Naive thymus-derived CD8-positive, alpha-beta T cell (primary cell): ENCODE data around the gene LPA. TPM values are rescaled to one million over a fixed set of nuclear protein-coding genes. Genes with fewer than 3 reads are reported as not detected.
"Not testable (repeated sequence)": the region's sequence is repeated elsewhere in the genome, so short reads cannot be mapped to it uniquely, and the experiment has no call there.

Source experiments
- ATAC-seq, 2 donors: fragments of 150-1000 bp; cut with Tn5 transposase in 1 of 2; sonication (Bioruptor Pico), chemical (Tn5 transposase) in 1 of 2; 1 replicate in 1 of 2; 2 replicates in 1 of 2; pipeline ENCODE4 v1.10.0; 2021; ENCODE audit warnings: mild to moderate bottlenecking in 2 of 2, moderate library complexity in 2 of 2
- POLR2A ChIA-PET: fragments of 350-600 bp; sonication (Branson Sonifier 250); formaldehyde crosslinking; loops from one replicate; lab custom pipeline; 2021; ENCODE audit warnings: antibody characterized with exemption; lab: Charles Lee
- DNase-seq, 10 donors: peaks; one replicate each; pipeline versions ENCODE4 v3.0.0 to v3.0.0-alpha.2; 2020 to 2022
- H3K27ac Mint-ChIP-seq, 10 donors: one replicate each; pipeline ENCODE4 v1.8.0; 2020 to 2022; ENCODE audit warnings: mild to moderate bottlenecking in 10 of 10, mixed read lengths in 10 of 10, moderate library complexity in 4 of 10, inconsistent platforms in 1 of 10
- H3K27me3 Mint-ChIP-seq, 5 donors: one replicate each; pipeline ENCODE4 v1.8.0; 2021 to 2022; ENCODE audit warnings: mixed read lengths in 5 of 5
- H3K36me3 Mint-ChIP-seq, 3 donors: one replicate each; pipeline ENCODE4 v1.8.0; 2020 to 2022; ENCODE audit warnings: mixed read lengths in 3 of 3, mild to moderate bottlenecking in 2 of 3, inconsistent platforms in 1 of 3
- H3K4me1 Mint-ChIP-seq, 4 donors: one replicate each; pipeline ENCODE4 v1.8.0; 2021 to 2022; ENCODE audit warnings: mixed read lengths in 4 of 4
- H3K4me3 Mint-ChIP-seq, 10 donors: one replicate each; pipeline ENCODE4 v1.8.0; 2020 to 2022; ENCODE audit warnings: mild to moderate bottlenecking in 10 of 10, mixed read lengths in 10 of 10, moderate library complexity in 6 of 10, inconsistent platforms in 1 of 10
- H3K9me3 Mint-ChIP-seq, 9 donors: one replicate each; pipeline ENCODE4 v1.8.0; 2020 to 2022; ENCODE audit warnings: mixed read lengths in 9 of 9, mild to moderate bottlenecking in 3 of 9, inconsistent platforms in 1 of 9, moderate library complexity in 1 of 9
- polyA plus RNA-seq, 3 donors: library from polyadenylated mRNA; unstranded; fragments of 300-500 nt; fragmentation: Illumina TruSeq; gene quantifications; one replicate each; pipeline ENCODE4 v1.2.3, GENCODE V29; 2021
- total RNA-seq, 8 experiments: library from RNA in 2 of 8; stranded (reverse) in 2 of 8; gene quantifications; one replicate each; pipeline ENCODE4 v1.2.3 and lab custom pipeline; 2021 to 2026

LPA gene
- total and polyA plus RNA-seq, 5 experiments from 2014 or later = not detected

GRCh38 chr6:160595838-160596832 lies 67.9 kb downstream of the LPA start:
- POLR2A ChIA-PET = no interaction called here
- Mint-ChIP-seq H3K27ac (no peak overlapping the region), H3K9me3 (peaks cover 0 to 10% (median 0%) of the 10 kb centered on the region in 9 donors), H3K4me1 (no peaks in the 10 kb centered on the region), H3K4me3 (no peak overlapping the region), H3K36me3 (peaks cover 0 to 5% (median 0%) of the 10 kb centered on the region in 3 donors), H3K27me3 (peaks cover 4 to 59% (median 20%) of the 10 kb centered on the region in 5 donors)
- DNase-seq (no peak), ATAC-seq (no peak)

- Mint-ChIP-seq H3K27me3 (peaks cover 4 to 59% (median 24%) of the 10 kb centered on the region in 5 donors), H3K9me3 (peaks cover 0 to 10% (median 0%) of the 10 kb centered on the region in 9 donors)
- ATAC-seq, POLR2A ChIA-PET, H3K4me3 Mint-ChIP-seq, H3K36me3 Mint-ChIP-seq, DNase-seq, H3K27ac Mint-ChIP-seq, H3K4me1 Mint-ChIP-seq: not testable (repeated sequence)
Measured at GRCh38 chr6:160595297-160595696, 68.8 kb downstream of the LPA start.

- peaks cover 14 to 66% (median 41%) of the 10 kb centered on the region in 5 donors for H3K27me3 Mint-ChIP-seq
Measured at GRCh38 chr6:160586374-160586773, 77.7 kb downstream of the LPA start.

GRCh38 chr6:160583794-160584193 lies 80.3 kb downstream of the LPA start:
- peaks cover 0 to 26% (median 6%) of the 10 kb centered on the region in 9 donors for H3K9me3 Mint-ChIP-seq
- peaks cover 12 to 68% (median 28%) of the 10 kb centered on the region in 5 donors for H3K27me3 Mint-ChIP-seq
- POLR2A ChIA-PET = no interaction called here

More at GRCh38 chr6:160586374-160586773, 77.7 kb downstream of the LPA start:
- H3K36me3 Mint-ChIP-seq = peaks cover 0 to 10% (median 0%) of the 10 kb centered on the region in 3 donors
- no peak for ATAC-seq
- DNase-seq = no peak
- POLR2A ChIA-PET = no interaction called here
- H3K4me1 Mint-ChIP-seq = no peaks in the 10 kb centered on the region
- H3K9me3 Mint-ChIP-seq = peaks cover 0 to 30% (median 6%) of the 10 kb centered on the region in 9 donors
- H3K27ac Mint-ChIP-seq = no peak overlapping the region
- no peak overlapping the region for H3K4me3 Mint-ChIP-seq

GRCh38 chr6:160581406-160581805 lies 82.7 kb downstream of the LPA start:
- peaks cover 0 to 21% (median 6%) of the 10 kb centered on the region in 9 donors for H3K9me3 Mint-ChIP-seq
- no peaks in the 10 kb centered on the region for H3K4me1 Mint-ChIP-seq
- no peak overlapping the region for H3K4me3 Mint-ChIP-seq
- ATAC-seq = no peak
- H3K27me3 Mint-ChIP-seq = peaks cover 11 to 52% (median 18%) of the 10 kb centered on the region in 5 donors
- POLR2A ChIA-PET = no interaction called here
- DNase-seq = no peak
- H3K27ac Mint-ChIP-seq = no peak overlapping the region
- H3K36me3 Mint-ChIP-seq = peaks cover 0 to 10% (median 0%) of the 10 kb centered on the region in 3 donors

More at GRCh38 chr6:160583794-160584193, 80.3 kb downstream of the LPA start:
- no peak overlapping the region for H3K4me3 Mint-ChIP-seq
- H3K4me1 Mint-ChIP-seq = no peaks in the 10 kb centered on the region
- ATAC-seq (no peak), DNase-seq (no peak)
- H3K36me3 Mint-ChIP-seq = peaks cover 0 to 10% (median 0%) of the 10 kb centered on the region in 3 donors
- H3K27ac Mint-ChIP-seq = no peak overlapping the region

GRCh38 chr6:160578515-160578914 lies 85.6 kb downstream of the LPA start:
- DNase-seq, H3K27ac Mint-ChIP-seq, H3K4me3 Mint-ChIP-seq, ATAC-seq, H3K4me1 Mint-ChIP-seq, POLR2A ChIA-PET: not testable (repeated sequence)
- Mint-ChIP-seq H3K27me3 (peaks cover 10 to 67% (median 20%) of the 10 kb centered on the region in 5 donors), H3K9me3 (peaks cover 0 to 22% (median 10%) of the 10 kb centered on the region in 9 donors), H3K36me3 (peaks cover 0 to 21% (median 7%) of the 10 kb centered on the region in 3 donors)

- Mint-ChIP-seq H3K27ac (no peak overlapping the region), H3K36me3 (peaks cover 0 to 14% (median 7%) of the 10 kb centered on the region in 3 donors), H3K4me3 (no peak overlapping the region), H3K9me3 (peaks cover 0 to 22% (median 6%) of the 10 kb centered on the region in 9 donors), H3K27me3 (peaks cover 1 to 60% (median 14%) of the 10 kb centered on the region in 5 donors), H3K4me1 (no peaks in the 10 kb centered on the region)
- POLR2A ChIA-PET = no interaction called here
- ATAC-seq (no peak), DNase-seq (no peak)
Measured at GRCh38 chr6:160573943-160574342, 90.1 kb downstream of the LPA start.

- DNase-seq, ATAC-seq, H3K27ac Mint-ChIP-seq, H3K4me1 Mint-ChIP-seq, POLR2A ChIA-PET, H3K4me3 Mint-ChIP-seq: not testable (repeated sequence)
- peaks cover 0 to 27% (median 8%) of the 10 kb centered on the region in 9 donors for H3K9me3 Mint-ChIP-seq
- H3K27me3 Mint-ChIP-seq = peaks cover 7 to 70% (median 18%) of the 10 kb centered on the region in 5 donors
- peaks cover 0 to 14% (median 7%) of the 10 kb centered on the region in 3 donors for H3K36me3 Mint-ChIP-seq
Measured at GRCh38 chr6:160571201-160571600, 92.9 kb downstream of the LPA start.

- Mint-ChIP-seq H3K9me3 (no peaks in the 10 kb centered on the region), H3K27me3 (peaks cover 9 to 35% (median 25%) of the 10 kb centered on the region in 5 donors), H3K27ac (no peak overlapping the region), H3K36me3 (no peaks in the 10 kb centered on the region), H3K4me1 (no peaks in the 10 kb centered on the region), H3K4me3 (no peak overlapping the region)
- DNase-seq (no peak), ATAC-seq (no peak)
- POLR2A ChIA-PET = no interaction called here
Measured at GRCh38 chr6:160544802-160545201, 119.3 kb downstream of the LPA start.

GRCh38 chr6:160535270-160535669 lies 128.8 kb downstream of the LPA start:
- Mint-ChIP-seq H3K4me3 (no peak overlapping the region), H3K36me3 (no peaks in the 10 kb centered on the region), H3K27me3 (peaks cover 0 to 14% (median 2%) of the 10 kb centered on the region in 5 donors), H3K27ac (no peak overlapping the region), H3K9me3 (no peaks in the 10 kb centered on the region), H3K4me1 (no peaks in the 10 kb centered on the region)
- DNase-seq = no peak
- POLR2A ChIA-PET = no interaction called here
- ATAC-seq = no peak

GRCh38 chr6:160534050-160534696 lies 129.9 kb downstream of the LPA start:
- H3K4me3 Mint-ChIP-seq = no peak overlapping the region
- peaks cover 3 to 21% (median 11%) of the 10 kb centered on the region in 5 donors for H3K27me3 Mint-ChIP-seq
- H3K4me1 Mint-ChIP-seq = no peaks in the 10 kb centered on the region
- POLR2A ChIA-PET = no interaction called here
- H3K36me3 Mint-ChIP-seq = peaks cover 0 to 7% (median 0%) of the 10 kb centered on the region in 3 donors
- H3K9me3 Mint-ChIP-seq = peaks cover 0 to 9% (median 2%) of the 10 kb centered on the region in 9 donors
- peak; percentile 31 to 70 (median 52) for DNase-seq
- no peak overlapping the region for H3K27ac Mint-ChIP-seq
- ATAC-seq = peak; percentile 64 to 78

GRCh38 chr6:160532315-160532714 lies 131.8 kb downstream of the LPA start:
- Mint-ChIP-seq H3K36me3 (peaks cover 0 to 11% (median 2%) of the 10 kb centered on the region in 3 donors), H3K9me3 (peaks cover 0 to 13% (median 4%) of the 10 kb centered on the region in 9 donors), H3K27ac (no peak overlapping the region), H3K4me1 (no peaks in the 10 kb centered on the region), H3K27me3 (peaks cover 5 to 30% (median 16%) of the 10 kb centered on the region in 5 donors), H3K4me3 (no peak overlapping the region)
- ATAC-seq (no peak), DNase-seq (no peak)
- POLR2A ChIA-PET = no interaction called here
